ENCODE measurements around the gene BID. TPM values are rescaled to one million over a fixed set of nuclear protein-coding genes. Genes with fewer than 3 reads are reported as not detected.

Gene BID
- total and polyA plus RNA-seq, 2 experiments from 2014 or later, result 64.6 to 70.7 TPM

DNA sequence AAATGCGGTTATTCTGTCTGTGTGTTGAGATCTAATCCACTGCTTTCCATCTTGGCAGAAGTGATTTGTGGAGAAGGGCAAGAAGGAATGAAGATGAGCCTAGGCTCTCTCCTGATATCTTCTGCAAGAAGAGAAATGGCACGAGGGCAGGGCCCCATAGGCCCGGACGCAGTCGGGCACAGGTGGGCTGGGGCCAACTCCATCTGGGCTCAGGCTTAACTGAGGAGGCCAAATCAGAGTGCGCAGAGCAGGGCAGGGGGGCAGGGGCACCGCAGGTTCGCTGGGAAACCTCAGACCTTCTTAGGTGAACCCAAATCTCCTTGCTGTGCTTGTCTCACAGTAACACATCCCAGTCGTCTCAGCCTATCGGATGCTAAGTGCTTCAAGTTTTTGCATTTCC, 32.8 kb upstream of the BID start:
- Histone ChIP-seq H3K4me1 (ENCODE audit: insufficient read depth) (no peaks in the 10 kb centered on the region), H3K36me3 (ENCODE audit: low read depth) (peaks cover 15% of the 10 kb centered on the region), H3K27ac (no peak overlapping the region), H3K79me2 (ENCODE audit: insufficient read depth) (no peaks in the 10 kb centered on the region), H3F3A (ENCODE audit: insufficient read depth) (no peaks in the 10 kb centered on the region), H3K9me3 (ENCODE audit: low read depth) (no peaks in the 10 kb centered on the region), H3K9me2 (ENCODE audit: insufficient read depth) (no peaks in the 10 kb centered on the region), H4K20me1 (ENCODE audit: insufficient read depth) (no peaks in the 10 kb centered on the region), H3K4me3 (no peak overlapping the region), H3K4me2 (ENCODE audit: unreplicated experiment) (no peak overlapping the region), H3K9ac (no peak overlapping the region), H2AFZ (no peak overlapping the region), H3K27me3 (replicated peaks; ENCODE audit: insufficient read depth) (no peaks in the 10 kb centered on the region)
- in situ Hi-C loops (cut with MboI), result no loop called here
- TF ChIP-seq EZH2phosphoT487 (IDR thresholded peaks at IDR 0.05; ENCODE audit: insufficient read depth, low read depth) (no peak), EZH2 (IDR thresholded peaks at IDR 0.05; ENCODE audit: insufficient read depth, poor library complexity, severe bottlenecking) (no peak)
- 90 to 95% methylated on average over 10 of the region's 10 CpGs for WGBS, 2 experiments (ENCODE audit: low coverage in 1 of 2, low lambda C conversion rate in 2 of 2, missing lambda C conversion rate in 2 of 2)
- DNase-seq, result no peak

DNA sequence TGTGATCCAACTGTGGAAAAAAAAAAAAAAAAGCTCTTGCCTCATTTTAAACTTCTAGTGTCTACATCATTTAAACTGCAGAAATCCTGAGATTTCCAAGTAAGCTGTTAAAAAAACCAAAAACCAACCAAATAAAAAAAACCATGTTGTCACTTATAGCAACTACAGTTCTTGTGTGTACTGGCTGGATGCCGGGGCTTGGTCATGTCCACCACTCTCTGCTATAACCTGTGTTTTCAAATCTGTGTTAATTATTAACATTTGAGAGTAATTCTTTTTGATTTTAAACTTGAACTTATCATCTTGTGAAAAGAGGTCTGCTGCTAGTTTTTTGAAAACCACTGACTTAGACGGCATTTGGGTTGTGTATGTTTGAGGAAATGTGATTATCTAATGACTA, 32.2 kb upstream of the BID start:
- no peaks in the 10 kb centered on the region for H3K9me2 ChIP-seq (ENCODE audit: insufficient read depth)
- in situ Hi-C loops (cut with MboI), result no loop called here
- no peak overlapping the region for H3K4me3 ChIP-seq
- no peaks in the 10 kb centered on the region for H3K4me1 ChIP-seq (ENCODE audit: insufficient read depth)
- no peak for DNase-seq
- no peak overlapping the region for H3K4me2 ChIP-seq (ENCODE audit: unreplicated experiment)
- no peaks in the 10 kb centered on the region for H3K27me3 ChIP-seq (replicated peaks; ENCODE audit: insufficient read depth)
- 98% methylated on average over 2 of the region's 2 CpGs for WGBS, 2 experiments (ENCODE audit: low coverage in 1 of 2, low lambda C conversion rate in 2 of 2, missing lambda C conversion rate in 2 of 2)
- H3K36me3 ChIP-seq (ENCODE audit: low read depth), result peaks cover 15% of the 10 kb centered on the region
- no peak for TF ChIP-seq EZH2 (IDR thresholded peaks at IDR 0.05; ENCODE audit: insufficient read depth, poor library complexity, severe bottlenecking)
- TF ChIP-seq EZH2phosphoT487 (IDR thresholded peaks at IDR 0.05; ENCODE audit: insufficient read depth, low read depth), result no peak
- no peaks in the 10 kb centered on the region for H3K9me3 ChIP-seq (ENCODE audit: low read depth)
- no peak overlapping the region for H3K9ac ChIP-seq
- H3F3A ChIP-seq (ENCODE audit: insufficient read depth), result no peaks in the 10 kb centered on the region
- H3K27ac ChIP-seq, result no peak overlapping the region
- H3K79me2 ChIP-seq (ENCODE audit: insufficient read depth), result no peaks in the 10 kb centered on the region
- H2AFZ ChIP-seq, result no peak overlapping the region
- H4K20me1 ChIP-seq (ENCODE audit: insufficient read depth), result no peaks in the 10 kb centered on the region

DNA sequence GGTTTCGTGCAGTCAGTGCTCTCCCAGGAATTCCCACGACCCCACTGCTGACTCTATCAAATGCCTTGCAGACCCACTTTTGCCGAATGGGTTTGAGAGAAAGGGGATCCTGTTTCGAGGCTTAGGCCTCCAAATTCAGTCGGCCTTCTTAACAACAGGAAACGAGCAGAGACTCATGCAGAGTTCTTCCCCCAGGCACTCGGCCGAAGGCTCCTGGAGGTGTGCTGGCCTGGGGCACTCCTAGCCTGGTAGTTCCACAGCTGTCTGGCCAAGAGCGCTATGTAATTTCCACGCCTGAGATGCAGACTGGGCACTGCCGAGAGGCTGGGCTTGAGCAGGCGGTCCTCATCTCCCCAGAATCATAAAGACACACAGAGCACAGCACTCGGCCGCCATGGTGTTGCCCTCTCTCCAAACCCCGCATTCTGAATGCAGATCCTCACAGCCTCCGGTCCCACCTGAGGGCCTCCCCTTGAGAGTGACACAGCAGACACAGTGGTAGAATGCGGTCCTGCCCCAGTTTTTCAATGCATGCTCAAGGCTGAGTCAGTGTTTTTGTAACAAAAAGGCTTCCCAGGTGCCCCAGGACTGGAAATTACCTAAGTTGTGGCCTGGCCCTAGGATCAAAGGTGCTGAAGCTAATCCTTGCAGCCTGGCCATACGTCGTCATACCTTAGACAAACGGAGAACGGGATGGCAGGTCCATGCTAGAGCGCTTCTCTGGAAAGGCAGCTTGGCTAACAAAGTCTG, 30.2 kb upstream of the BID start:
- Histone ChIP-seq H3K4me2 (ENCODE audit: unreplicated experiment) (no peak overlapping the region), H3K9ac (no peak overlapping the region), H3K79me2 (ENCODE audit: insufficient read depth) (no peaks in the 10 kb centered on the region), H3K27me3 (replicated peaks; ENCODE audit: insufficient read depth) (no peaks in the 10 kb centered on the region), H3K9me3 (ENCODE audit: low read depth) (no peaks in the 10 kb centered on the region), H3K4me1 (ENCODE audit: insufficient read depth) (no peaks in the 10 kb centered on the region), H3K27ac (no peak overlapping the region), H3K4me3 (no peak overlapping the region), H3K36me3 (ENCODE audit: low read depth) (peaks cover 13% of the 10 kb centered on the region), H3F3A (ENCODE audit: insufficient read depth) (no peaks in the 10 kb centered on the region), H3K9me2 (ENCODE audit: insufficient read depth) (no peaks in the 10 kb centered on the region), H4K20me1 (ENCODE audit: insufficient read depth) (no peaks in the 10 kb centered on the region), H2AFZ (no peak overlapping the region)
- in situ Hi-C loops (cut with MboI), result no loop called here
- TF ChIP-seq EZH2phosphoT487 (IDR thresholded peaks at IDR 0.05; ENCODE audit: insufficient read depth, low read depth) (no peak), EZH2 (IDR thresholded peaks at IDR 0.05; ENCODE audit: insufficient read depth, poor library complexity, severe bottlenecking) (no peak)
- WGBS, 2 experiments (ENCODE audit: low coverage in 1 of 2, low lambda C conversion rate in 2 of 2, missing lambda C conversion rate in 2 of 2), result 93 to 95% methylated on average over 22 of the region's 22 CpGs
- DNase-seq, result no peak

DNA sequence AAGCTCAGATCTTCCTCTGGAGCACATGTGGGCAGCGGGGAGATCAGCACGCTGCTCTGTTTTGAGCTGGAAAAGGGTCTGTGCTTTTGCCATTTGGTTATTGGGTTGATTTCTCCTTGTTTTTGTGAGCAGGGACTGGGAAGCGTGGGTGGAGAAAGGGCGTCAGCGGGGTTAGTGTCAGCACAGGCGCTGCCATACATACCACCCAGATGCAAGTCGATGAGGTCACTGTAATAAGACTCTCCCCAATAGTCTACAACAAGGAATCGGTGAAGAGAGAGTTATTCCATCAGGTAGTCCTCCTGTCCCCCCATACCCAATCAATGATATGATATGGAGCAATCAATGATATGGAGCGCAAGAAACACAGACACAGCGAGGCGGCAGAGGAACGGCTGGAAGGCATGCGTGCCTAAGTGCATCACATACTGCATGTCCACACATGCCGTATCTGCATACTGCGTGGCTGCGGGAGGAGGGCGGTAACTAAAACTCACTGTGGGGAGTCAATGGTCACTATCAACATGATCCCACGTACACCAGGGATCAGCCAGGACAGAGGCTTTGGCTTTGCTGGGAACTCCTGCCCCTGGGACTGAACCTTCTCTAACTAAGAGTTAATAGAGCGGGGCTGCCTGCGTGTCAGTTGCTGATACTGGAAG, 29.5 kb upstream of the BID start:
- in situ Hi-C loops (cut with MboI), result no loop called here
- no peak for DNase-seq
- WGBS, 2 experiments (ENCODE audit: low coverage in 1 of 2, low lambda C conversion rate in 2 of 2, missing lambda C conversion rate in 2 of 2), result 94 to 95% methylated on average over 20 of the region's 20 CpGs

More for the DNA sequence above, 29.5 kb upstream of the BID start:
- Histone ChIP-seq H3K4me3 (no peak overlapping the region), H3K9me2 (ENCODE audit: insufficient read depth) (no peaks in the 10 kb centered on the region), H3K4me1 (ENCODE audit: insufficient read depth) (no peaks in the 10 kb centered on the region), H3K36me3 (ENCODE audit: low read depth) (peaks cover 11% of the 10 kb centered on the region), H3K79me2 (ENCODE audit: insufficient read depth) (no peaks in the 10 kb centered on the region), H4K20me1 (ENCODE audit: insufficient read depth) (no peaks in the 10 kb centered on the region), H3K27ac (no peak overlapping the region), H2AFZ (no peak overlapping the region), H3K27me3 (replicated peaks; ENCODE audit: insufficient read depth) (no peaks in the 10 kb centered on the region), H3K4me2 (ENCODE audit: unreplicated experiment) (no peak overlapping the region), H3F3A (ENCODE audit: insufficient read depth) (no peaks in the 10 kb centered on the region), H3K9ac (no peak overlapping the region), H3K9me3 (ENCODE audit: low read depth) (no peaks in the 10 kb centered on the region)
- TF ChIP-seq EZH2 (IDR thresholded peaks at IDR 0.05; ENCODE audit: insufficient read depth, poor library complexity, severe bottlenecking) (no peak), EZH2phosphoT487 (IDR thresholded peaks at IDR 0.05; ENCODE audit: insufficient read depth, low read depth) (no peak)
